Stimulated activated naive CD8-positive, alpha-beta T cell treated with anti-CD3 and anti-CD28 coated beads, Interleukin-15, Interleukin-2, amounts not matched to agents 100 U/mL and 50 U/mL, for 24 hours (primary cell): ENCODE results near the gene TRPM5.

Experiments
- ATAC-seq: fragments of 150-1000 bp; cut with Tn5 transposase; one replicate; pipeline ENCODE4 v1.10.0; 2021
- DNase-seq: peaks from one replicate; pipeline ENCODE4 v3.0.0; 2021

Gene TRPM5

DNA sequence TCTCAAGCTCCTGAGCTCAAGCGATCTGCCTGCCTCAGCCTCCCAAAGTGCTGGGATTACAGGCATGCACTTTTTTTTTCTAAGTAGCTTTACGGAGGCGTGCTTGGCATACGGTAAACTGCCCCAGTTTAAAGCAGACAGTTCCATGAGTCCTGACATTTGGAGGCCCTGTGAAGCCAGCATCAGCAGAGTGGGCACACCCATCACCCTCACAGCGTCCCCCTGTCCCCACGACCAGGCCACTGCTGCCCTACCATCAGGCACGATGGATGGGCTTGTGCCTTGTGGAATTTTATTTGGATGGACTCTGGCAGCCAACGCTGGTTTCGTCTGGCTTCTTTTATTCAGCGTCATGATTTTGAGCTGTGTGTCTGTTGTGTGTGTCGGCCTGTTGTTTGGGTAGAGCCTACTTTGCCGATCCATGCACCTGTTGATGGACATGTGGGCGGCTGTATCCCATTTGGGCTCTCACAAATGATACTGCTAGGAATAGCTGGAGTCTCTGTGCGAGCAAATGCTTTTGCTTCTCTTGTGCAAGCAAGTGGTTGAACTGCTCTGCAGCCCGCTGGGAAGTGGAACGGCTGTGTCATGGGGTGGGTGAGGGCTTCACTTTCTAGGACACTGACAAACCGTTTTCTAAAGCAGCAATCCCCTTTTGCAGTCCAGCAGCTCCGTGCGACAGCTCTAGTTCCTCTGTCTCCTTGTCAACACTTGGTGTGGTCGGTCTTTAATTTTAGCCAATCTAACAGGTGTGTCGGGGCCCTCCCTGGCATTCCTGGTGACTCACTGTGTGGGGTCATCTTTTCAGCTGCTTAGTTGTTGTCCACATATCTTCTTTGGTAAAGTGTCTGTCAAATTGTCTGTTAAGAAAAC, 24.3 kb upstream of the TRPM5 start:
- DNase-seq (no peak), ATAC-seq (no peak)

DNA sequence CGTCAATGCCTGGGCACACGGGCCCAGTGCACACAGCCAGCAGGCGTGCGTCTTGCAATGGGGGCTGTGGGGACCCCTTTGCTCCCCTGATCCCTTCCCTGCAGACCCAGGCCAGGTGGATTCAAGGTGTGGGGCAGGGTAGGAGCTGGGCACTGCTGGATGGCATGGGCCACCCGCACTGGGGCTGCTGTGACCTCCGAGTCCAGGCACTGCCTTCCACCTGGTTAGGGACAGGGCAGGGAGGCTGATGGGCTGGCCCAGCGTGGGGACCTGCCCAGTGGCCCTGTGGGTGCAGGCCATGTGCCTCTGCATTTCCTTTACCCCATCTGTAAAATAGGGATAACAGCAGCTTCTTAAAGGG, 23.4 kb upstream of the TRPM5 start:
- ATAC-seq: no peak
- no peak for DNase-seq

DNA sequence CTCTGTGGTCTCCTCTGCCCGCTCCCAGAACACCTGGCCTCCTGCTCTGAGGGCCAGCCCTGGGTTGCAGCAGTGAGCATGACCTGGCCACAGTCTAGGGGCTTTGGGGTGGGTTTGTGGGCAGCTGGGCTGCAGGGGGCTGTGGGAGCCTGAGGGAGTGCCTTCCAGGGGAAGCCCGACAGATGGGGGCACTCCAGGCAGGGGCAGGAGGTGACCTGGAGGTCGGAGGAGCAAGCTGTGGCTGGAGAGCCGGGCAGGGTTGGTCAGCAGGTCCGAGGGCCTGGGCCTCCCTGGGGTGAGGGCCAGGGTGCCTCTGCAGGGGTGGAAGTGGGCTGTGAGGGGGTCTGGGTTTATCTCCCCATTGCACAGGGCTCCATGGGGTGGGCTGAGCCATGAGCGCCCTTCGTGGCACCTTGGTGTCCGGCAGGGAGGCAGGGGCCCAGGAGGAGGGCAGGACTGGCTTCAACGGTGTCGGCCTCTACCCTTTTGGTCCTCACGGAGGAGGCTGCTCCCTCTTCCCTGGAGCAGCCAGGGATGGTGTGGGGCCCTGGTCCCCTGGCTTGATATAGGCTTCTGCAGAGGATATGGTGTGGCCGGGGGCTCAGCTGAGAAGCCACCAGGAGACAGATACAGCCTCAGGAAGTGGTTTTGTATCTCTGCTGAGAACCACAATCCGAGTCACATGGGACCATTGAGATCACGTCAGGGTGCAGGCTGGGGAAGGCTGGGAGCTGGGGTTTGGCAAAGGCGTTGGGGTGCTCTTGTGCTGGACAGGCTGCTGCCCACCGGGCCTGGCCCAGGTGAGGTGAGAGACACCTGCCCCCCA, 22.8 kb upstream of the TRPM5 start:
- DNase-seq (peak; percentile 56), ATAC-seq (peak; percentile 90)

DNA sequence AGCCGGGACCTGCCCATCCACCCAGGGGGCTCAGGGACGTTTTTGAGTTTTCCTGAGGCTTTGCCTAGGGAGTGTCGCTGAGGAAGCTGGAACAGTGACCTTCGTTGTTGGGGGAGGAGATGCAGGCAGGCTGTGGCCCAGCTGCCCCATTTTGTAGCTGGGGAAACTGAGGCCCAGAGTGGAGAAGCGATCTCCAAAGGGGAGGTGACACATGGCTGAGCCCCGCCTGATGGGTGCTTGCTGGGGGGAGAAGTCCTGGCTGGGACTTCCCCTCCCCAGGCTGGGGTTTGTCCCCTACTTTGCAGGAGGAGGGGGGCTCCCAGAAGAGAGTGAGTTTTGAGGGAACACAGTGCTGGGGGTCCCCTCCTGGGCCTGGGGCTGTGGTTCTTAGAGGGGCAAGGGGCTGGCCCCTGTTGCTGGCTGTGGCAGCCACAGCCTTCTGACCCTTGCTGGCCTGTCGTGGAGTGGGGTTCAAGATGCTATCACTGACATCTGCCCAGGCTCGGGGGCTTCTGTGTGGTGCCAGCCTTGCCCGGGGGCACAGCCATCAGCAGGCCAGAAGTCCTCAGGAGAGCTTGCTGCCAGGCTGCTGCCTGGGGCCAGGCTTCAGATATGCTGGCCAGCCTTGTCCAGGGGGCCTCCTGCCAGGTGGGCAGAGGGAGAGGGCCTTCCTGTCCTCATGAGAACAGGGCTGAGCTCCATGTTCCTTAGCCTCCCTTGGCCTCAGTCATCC, 21.9 kb upstream of the TRPM5 start:
- DNase-seq (no peak), ATAC-seq (no peak)

DNA sequence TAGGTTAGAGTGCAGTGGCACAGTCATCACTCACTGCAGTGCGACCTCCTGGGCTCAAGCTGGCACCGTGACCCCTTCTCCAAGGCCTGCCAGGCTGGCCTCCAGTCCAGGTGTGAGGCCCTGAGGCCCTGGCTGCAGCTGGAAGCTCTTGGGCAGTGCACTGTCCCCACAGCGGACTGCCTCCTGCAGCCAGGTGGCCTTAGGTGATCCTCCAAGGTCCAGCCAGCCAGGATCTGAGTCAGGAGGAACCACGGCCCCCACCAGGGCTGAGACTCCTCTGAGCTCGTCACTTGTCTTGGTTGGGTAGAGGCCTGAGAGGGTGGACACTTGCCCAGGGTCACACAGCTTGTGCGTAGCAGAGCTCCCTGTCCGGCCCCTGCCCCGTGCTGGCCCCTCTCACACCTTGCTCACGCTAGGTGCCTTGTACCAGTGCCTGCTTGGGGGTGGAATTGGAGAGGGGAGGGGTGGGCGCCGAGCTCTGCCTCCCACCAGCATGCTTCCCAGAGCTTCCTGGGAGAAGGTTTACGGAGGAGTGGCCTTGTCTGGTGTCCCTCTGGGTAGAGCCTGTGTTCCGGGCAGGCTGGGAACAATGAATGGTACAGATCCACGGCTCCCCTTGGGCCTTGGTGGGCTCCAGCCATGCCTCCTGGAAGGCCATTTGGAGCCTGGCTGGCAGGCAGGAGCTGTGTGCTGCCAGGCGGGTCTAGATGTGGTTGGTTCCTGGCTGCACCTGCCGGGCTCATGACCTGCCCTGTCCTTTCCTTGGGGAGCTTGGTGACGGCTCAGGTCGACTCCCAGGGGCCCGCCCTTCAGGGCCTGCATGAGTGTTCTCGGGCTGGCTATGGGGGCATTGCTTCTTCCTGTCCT, 21.1 kb upstream of the TRPM5 start:
- no peak for DNase-seq

DNA sequence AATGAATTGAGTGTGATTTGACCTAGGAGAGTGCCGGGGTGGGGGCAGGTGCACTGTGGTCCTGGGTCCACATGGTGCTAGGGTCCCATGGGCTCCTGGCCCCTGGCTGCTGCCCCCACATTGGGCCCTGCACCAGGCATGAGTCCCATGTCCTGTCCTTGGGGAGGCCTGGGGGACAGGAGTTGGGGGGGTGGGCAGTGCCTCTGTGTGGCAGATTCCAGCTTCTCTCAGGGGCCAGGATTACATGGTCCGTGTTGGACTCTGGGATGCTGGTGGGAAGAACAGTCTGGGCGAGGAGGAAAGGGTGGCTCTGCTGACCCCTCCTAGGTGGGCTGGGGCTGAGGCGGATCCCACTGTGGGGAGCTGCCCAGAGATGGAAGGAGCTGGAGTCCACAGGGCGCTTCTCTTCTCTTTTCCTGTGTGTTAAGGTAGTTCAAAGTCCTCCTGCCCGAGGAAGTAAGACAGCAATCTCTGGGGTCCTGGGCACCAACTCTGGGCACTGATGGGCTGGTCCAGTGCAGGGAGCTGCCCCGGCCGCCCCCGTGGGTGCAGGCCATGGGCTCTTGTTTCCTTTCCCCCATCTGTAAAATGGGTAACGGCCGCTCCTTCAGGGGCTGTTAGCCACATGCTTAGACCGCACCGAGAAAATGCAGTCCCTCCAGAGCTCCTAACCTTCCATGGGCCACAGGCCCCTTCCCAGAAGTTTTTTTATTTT, 20.3 kb upstream of the TRPM5 start:
- no peak for ATAC-seq
- DNase-seq: no peak

More for the DNA sequence above, 21.1 kb upstream of the TRPM5 start:
- no peak for ATAC-seq

DNA sequence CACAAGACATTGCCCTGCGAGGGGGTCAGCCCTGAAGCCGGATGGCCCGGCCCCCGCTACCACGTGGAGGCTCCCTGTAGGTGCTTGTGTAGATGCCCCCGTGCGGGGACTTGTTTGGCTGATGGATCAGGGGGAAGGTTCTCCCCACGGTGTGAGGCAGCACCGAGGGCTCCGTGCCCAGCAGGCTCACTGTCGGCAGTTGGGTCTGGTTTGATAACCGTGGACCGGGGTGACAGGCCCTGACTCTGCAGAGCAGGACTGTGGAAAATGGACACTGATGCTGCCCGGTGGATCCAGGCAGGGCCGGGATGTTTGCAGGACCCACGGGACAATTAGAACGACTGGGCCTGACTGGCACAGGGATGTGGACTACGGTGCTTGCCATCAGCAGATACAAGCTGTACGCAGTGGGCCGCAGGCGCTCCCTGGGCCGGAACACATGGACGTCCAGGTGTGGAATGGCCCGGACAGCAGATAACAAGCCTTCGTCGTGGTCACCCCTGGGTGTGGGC, 19.5 kb upstream of the TRPM5 start:
- DNase-seq (no peak), ATAC-seq (no peak)

DNA sequence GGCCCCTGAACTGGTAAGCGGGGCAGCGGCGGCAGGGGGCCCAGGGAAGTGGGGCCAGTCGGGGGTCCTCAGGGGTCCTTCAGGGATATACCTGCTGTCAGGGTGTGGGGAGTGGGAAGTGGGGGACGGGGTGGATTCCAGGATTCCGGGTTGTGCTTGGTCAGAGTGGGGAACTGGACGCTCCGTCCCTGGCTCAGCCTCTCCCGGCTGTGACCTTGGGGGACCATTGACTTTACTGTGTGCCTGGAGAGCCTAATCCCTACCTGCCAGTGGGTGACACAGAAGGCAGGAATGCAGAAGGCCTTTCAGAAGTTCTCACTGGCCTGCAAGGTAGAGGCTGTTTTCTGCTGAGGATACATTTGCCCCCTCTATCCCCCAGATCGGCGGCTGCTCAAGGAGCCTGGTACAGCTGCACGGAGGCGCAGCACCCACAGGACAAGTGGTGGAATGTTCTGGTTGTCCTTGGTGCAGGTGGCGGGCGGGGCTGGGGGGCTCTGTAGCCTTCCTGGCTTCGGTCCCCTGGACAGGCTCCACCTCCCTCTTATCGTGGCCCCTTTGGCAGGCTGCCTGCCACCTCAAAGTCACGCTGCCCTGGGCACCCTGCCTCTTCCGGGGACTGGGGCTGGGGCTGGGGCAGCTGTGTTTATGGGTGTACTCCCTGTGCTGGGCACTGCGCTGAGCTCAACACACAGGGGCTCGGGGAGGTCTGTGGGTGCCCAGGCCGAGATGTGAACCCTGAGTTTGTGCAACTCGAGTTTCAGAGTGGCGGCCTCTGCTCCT, 18.9 kb upstream of the TRPM5 start:
- DNase-seq (peak; percentile 22), ATAC-seq (no peak)

DNA sequence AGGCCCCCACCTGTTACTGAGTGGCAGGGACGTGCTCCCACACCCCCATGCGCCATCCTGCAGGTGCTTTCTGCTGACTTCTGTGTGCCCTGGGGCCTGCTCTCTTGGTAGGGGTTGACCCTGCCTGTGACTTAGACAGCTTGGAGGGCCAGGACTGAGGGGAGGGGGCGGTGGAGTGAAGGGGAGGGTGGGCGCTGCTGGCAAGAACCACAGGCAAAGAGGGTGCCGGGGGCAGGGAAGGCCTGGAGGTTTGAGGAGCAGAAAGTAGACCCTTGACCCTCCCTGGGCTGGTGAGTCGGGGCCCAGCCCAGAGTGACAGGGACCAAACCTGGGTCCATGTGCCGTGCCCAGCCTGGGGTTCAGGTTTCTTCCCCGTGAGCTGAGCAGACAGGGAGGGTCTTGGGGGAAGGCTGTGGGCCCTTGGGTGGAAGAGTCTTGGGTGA, 18.2 kb upstream of the TRPM5 start:
- DNase-seq (no peak), ATAC-seq (no peak)

DNA sequence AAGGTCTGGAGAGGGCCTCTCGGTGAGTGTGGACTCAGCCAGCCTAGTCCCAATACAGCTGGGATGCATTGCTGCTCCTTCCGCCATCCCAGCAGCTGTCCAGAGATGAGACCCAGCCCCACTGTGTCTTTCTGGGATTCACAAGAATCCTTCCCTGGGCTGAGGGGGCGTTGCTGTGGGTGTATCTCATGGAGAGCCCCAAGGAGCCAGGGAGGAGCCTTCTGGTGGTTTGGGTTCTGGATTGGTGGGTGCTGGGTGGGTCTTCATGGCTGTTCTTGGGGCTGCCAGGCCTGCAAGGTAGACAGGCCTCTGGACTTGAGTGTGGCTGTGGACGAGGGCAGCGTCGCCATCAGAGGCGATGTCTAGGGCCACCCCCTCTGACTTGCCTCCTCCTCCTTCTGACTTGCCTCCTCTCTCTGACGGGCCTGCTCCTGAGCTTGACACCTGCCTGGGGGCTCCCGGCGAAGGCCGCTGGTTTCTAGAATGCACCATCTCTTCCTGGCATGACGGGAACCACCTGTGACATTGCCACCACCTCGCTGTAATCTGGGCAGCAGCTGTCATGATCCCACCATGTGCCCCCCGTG, 17.7 kb upstream of the TRPM5 start:
- DNase-seq (no peak), ATAC-seq (no peak)

DNA sequence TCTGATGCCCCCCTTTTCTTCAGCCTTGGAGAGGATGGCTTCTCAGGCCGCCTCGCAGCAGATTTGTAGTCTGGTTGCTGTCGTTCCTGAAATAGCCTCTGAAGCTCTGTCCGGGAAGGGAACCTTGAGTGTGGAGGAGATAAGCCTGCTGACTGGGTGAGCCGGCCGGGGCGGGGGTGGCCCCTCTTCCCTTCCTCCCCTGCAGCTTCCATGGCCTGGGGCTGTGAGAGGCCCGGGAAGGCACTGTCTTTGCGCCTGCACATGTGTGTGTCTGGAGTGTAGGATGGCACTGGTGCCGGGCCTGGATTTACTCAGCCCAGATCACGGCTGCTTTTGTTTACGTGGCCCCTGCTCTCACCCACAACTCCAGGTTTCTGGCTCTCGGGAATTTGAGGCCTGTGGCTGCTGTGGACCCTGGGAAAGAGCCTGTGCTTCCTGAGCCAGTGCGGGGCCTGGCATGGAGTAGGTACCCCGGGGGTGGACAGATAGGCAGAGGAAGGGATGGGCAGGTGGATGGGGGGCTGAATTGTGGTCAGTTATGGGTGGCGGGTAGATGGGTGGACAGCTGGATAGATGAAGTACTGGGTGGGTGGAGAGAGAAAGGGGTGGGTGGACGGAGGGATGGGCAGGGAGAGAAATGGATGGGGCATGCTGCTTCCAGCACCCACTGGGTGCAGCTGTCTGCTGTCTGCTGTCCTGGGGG, 17.1 kb upstream of the TRPM5 start:
- DNase-seq (no peak), ATAC-seq (no peak)

DNA sequence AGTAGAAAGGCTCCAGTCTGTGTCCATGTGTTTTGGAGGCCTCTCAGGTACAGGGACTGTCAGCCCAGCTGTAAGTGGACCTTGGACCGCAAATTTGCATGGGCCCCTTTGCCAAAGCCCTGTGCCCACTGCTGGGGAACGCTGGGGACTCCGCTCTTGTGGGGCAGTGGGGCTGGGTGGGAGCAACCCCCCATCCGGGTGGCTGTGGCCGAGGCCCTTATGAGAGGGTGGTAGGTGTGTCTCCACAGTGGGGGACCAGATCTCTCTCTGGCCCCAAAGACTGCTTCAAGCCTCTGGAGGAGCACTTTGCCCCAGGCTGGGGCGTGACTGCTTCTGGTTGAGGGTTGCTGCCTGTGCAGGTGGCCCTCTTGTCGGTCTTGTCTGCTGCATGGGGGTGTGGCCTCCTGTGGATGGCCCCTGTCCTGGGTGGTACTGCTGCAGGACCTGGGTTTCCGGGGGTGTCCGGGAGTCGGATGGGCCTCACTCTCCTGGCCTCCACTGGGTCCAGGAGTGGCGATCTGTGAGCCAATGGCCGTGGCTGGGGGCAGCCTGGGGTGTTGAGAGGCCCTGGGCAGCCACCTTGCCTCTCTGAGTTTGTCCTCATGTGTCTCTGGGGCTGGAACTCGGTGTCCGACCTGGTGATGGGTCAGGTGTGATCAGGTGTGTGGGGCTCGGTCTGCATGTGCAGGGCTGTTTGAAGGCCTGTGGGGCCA, 16.4 kb upstream of the TRPM5 start:
- ATAC-seq (no peak), DNase-seq (no peak)

DNA sequence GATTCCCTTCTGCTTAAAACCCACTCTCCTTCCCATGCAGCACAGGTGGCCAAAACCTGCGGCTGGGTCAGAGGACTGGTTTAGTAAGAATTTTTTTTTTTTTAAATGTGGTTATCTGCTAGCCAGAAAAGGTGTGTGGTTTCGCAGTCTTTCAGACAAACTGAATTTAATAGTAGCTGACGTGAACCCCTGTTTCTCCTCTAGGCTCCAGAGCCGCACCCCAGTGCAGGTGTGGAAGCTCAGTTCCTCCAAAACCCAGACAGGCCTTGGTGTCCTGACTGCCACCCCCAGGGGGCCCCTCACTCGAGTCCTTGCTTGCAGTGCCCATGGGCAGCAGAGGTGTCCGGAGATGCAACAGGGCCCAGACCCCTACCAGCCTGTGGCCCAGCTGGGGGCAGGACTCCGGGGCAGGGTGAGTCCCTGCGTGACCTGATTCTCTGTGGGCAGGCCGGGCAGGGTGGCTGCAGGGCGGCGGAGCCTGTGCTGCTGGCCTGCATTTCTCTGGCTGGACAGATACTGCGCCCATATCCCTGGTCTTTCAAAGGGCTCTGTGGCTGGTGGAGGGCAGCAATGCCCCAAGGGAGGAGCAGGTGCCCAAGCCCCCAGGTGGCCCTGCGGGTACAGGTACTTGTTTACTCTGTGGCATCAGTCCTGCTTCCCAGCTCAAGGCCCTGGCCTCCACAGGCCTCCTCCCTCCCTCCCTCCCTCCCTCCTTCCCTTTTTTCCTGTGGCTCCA, 15.7 kb upstream of the TRPM5 start:
- ATAC-seq: no peak

DNA sequence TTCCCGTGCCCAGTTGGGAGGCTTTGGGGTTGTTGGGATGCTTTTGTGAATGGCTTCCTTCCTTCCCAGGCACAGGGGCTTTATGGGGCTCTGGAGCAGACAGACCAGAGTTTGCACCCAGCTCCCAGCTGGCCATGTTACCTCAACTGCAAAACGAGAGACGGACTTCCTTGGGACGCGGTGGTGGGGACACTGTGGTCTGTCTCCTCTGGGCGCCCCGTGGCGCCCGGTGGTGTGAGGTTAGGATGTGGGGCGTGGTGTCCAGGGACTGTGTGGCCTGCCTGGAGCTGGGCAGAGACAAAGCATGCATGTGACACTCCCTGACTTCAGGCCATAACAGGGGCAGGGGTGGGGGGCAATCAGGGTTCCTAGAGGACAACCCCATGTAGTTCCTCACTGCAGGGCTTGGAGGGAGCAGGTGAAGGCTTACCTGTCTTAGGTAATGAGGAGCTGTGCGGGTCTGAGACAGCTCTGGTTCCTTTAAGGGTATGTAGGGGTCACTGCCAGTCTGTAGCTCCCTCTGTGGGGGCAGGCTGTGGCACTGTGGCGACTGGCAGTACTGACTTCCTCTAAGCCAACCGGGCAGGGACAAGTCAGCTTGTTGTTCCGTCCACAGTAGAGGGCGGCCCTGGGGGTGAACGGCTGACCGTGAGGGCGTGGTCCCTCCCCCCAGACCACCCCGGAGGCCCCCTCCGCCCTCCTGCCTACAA, 14.9 kb upstream of the TRPM5 start:
- DNase-seq: no peak
- ATAC-seq: no peak

More for the DNA sequence above, 15.7 kb upstream of the TRPM5 start:
- no peak for DNase-seq

DNA sequence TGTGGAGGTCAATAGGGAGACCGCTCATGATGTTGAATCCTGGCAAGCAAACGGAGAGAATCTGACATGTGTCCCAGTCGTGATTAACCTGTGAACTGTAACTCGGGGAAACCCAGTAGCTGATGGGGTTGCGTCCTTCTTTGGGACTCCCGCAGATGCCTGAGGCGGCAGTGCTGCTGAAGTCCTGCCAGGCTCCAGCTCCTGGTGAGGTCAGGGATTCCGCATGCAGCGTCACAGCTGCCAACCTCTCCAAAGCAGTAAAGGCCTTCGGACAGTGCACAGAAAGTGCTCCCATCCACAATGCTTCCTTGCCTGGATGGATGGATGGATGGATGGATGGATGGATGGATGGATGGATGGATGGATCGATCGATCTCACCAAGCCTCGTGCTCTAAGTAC, 14.0 kb upstream of the TRPM5 start:
- no peak for DNase-seq
- no peak for ATAC-seq

DNA sequence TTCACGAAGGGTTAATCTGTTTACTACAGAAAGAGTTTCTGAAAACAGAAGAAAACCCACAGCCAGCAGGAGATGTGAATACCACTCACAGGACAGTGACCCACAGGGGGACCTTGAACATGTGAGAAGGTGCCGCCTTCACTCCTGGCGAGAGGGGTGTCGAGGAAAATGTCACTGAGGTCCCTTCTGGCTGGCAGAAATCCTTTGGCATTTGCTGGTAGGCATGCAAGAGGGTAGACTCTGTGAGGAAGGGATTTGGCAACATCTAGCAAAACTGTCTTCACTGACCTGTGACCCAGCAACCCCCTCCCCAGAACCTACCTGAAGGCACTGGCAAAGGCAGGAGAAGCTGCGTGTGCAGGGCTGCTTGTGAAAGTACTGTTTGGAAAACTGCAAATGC, 9.1 kb upstream of the TRPM5 start:
- DNase-seq (no peak), ATAC-seq (no peak)
